GM08714 (cell line): Measurements from ENCODE around the gene IFNE.

ENCODE experiments used
- H3K4me3 ChIP-seq: fragments of 200-500 bp; sonication (Bioruptor generic); 2 replicates; pipeline ENCODE4 v1.5.1; 2014; ENCODE audit warnings: mild to moderate bottlenecking, low read length, inconsistent platforms
- ZNF274 ChIP-seq: IDR thresholded peaks from 2 replicates; pipeline ENCODE4 v1.6.1; 2012; ENCODE audit warnings: mild to moderate bottlenecking, low read depth, low read length

Gene IFNE

DNA sequence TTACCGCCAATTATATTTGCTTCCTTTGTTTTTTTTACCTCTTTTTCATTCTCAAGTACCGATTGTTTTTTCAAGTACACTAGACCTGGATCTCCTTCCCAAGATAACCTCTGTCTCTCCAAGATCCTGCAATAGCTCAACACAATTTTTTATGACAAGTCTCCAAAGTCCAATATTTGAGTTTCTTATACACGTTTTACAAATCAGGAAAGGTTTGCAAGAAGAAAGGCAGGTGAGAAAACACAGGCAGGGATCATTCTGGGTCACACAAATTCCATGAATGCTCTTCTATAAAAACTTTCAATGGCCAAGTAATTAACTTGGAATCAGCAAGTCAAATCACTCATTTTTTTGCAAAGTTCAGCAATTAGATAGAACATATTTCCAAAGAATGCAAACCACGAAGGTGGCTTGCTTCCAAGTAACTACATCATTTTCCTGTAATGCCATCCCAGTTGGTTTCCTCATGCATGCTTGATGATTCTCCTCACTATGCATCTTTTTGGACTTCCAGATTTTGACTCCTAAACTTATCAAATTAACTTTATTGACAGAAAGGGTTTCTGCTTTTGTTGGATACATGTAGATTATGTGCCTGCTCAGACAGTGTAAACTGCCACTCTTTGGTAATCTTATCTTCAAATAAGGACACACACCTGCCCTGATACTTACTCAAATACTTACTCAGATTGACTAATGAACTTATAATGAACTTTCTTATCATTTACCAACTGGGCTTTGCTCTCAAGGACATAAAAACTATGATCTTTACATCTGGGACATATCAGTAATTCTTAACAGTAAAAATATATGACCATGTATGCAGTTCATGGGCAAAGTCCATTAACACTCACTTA, 24.7 kb upstream of the IFNE start:
- H3K4me3 ChIP-seq, result no peak overlapping the region
- TF ChIP-seq ZNF274, result no peak

DNA sequence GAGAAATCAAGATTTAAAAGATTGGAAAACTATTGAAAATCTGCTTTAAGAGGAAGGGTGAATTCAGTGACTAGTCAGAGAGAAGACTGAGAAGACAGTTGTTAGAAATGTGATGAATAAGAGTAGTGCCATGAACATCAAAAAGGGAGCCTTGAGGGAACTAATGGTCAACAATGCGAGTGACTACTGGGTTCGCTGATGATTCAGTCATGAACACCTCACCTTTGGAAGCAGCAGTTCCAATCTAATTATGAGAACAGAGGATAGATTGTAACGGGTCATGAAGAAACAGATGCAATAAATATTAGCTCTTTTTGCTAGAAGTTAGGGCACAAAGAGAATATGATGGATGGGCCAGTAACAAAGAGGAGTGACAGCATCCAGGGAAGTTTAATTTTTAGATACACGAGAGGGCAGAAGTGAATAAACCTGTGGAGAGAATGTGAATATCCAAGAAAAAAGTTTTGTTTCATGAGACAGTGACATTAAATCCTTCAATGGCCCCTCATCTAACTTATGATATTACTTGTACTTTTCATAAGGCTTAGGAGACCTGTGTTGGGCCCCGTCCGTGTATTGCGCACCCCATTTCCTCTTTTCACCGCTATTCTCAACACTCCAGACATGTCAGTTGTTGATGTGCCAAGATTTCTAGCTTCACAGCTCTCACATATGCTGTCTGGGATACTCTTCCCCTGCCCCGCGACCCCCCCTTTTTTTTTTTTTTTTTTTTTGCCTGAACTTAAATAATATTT, 23.5 kb upstream of the IFNE start:
- TF ChIP-seq ZNF274, result no peak
- H3K4me3 ChIP-seq, result no peak overlapping the region

DNA sequence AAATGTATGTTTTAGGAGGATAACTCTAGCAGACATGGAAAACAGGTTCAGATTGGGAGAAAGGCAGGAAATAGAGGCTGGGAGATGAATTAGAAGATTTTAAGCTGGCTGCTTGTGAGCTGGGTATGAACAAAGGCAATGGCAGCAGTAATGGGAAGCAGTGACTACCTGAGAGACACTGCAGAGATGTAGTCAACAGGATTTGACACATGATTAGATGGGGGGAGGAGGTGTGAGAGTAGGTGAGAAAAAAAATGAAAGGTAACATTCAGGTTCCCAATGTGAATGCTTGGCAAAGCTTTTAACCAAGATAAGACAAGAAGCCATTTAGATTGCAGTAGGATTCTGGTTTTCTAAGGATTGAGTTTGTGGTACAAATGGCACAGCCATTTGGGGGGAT, 22.8 kb upstream of the IFNE start:
- TF ChIP-seq ZNF274, result no peak

DNA sequence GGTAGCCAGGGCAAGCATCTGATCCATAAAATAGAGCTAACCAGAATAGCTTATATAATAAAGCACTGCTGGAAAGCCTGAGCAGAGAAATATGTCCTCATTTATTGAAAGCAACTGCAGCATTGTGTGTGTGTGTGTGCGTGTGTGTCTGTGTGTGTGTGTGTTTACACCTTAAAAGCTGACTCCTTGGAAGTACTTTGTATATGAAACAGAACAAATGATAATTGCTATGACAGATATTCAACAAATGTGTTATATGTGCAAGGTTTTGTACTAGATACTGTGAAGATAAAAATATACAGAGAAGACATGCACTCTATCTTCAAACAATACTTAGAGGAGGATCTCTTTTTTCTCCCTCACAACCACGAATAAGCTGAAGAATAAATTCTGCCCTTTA, 22.0 kb upstream of the IFNE start:
- TF ChIP-seq ZNF274, result no peak

More for the DNA sequence above, 22.8 kb upstream of the IFNE start:
- no peak overlapping the region for H3K4me3 ChIP-seq

GRCh38 chr9:21502586-21502985, 20.5 kb upstream of the IFNE start:
- TF ChIP-seq ZNF274, result no peak
- H3K4me3 ChIP-seq, result no peak overlapping the region

More for the DNA sequence above, 22.0 kb upstream of the IFNE start:
- no peak overlapping the region for H3K4me3 ChIP-seq

- no peak for TF ChIP-seq ZNF274
- H3K4me3 ChIP-seq, result no peak overlapping the region
These were observed 17.8 kb upstream of the IFNE start for GRCh38 chr9:21499912-21500311.

DNA sequence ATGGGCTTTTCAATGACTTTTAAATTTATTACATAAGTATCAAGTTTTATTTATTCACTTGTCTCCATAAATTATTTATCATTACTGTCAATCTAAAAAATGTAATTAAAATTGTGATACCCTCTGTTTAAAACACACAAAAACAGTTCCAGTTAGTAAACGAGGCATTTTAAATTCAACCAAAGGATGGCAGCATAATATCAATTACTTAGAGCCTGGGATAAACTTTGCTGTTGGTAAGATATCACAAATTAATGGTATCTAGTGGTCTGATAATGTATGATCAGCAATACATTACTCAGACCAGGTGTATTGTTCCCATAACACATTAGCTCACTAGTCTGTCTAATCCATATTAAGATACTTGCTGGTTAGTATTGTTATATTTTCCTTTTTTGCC, 9.6 kb upstream of the IFNE start:
- H3K4me3 ChIP-seq, result no peak overlapping the region
- TF ChIP-seq ZNF274, result no peak

GRCh38 chr9:21481470-21482056, 550 bp downstream of the IFNE start:
- H3K4me3 ChIP-seq, result no peak overlapping the region
- no peak for TF ChIP-seq ZNF274

GRCh38 chr9:21479152-21479702, 2.9 kb downstream of the IFNE start:
- no peak overlapping the region for H3K4me3 ChIP-seq
- no peak for TF ChIP-seq ZNF274

- no peak for TF ChIP-seq ZNF274
- no peak overlapping the region for H3K4me3 ChIP-seq
These were observed 4.6 kb downstream of the IFNE start for GRCh38 chr9:21477466-21477865.

- no peak for TF ChIP-seq ZNF274
- H3K4me3 ChIP-seq, result no peak overlapping the region
These were observed 8.9 kb downstream of the IFNE start for GRCh38 chr9:21473236-21473635.

DNA sequence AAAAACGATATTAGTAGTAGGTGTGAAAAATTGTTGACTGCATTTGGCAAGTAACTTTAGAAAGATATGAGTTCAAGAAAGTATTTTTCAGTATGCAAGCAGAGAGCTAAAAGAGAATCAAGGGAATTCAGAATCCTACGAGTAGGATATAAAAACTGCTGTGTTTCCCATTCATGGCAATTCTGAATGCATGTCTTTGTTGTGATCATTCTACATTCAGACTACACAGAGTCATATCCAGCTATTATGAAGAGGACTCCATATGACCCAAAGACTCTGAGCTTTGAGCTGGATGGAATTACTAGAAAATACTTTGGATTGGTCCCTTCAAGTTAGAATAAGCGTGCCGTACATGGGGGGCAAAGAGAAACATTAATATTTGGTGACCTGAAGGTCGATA, 12.0 kb downstream of the IFNE start:
- H3K4me3 ChIP-seq, result no peak overlapping the region
- no peak for TF ChIP-seq ZNF274

GRCh38 chr9:21465859-21466518, 16.1 kb downstream of the IFNE start:
- TF ChIP-seq ZNF274, result no peak

GRCh38 chr9:21465138-21465537, 17.0 kb downstream of the IFNE start:
- TF ChIP-seq ZNF274, result no peak
- no peak overlapping the region for H3K4me3 ChIP-seq

More at GRCh38 chr9:21465859-21466518, 16.1 kb downstream of the IFNE start:
- H3K4me3 ChIP-seq, result no peak overlapping the region

- H3K4me3 ChIP-seq, result no peak overlapping the region
- no peak for TF ChIP-seq ZNF274
These were observed 20.7 kb downstream of the IFNE start for GRCh38 chr9:21461377-21461776.
